ENCODE results near the gene FBXO34. TPM values are rescaled to one million over a fixed set of nuclear protein-coding genes. Genes with fewer than 3 reads are reported as not detected.

FBXO34 gene
- total and polyA plus RNA-seq, 9 of the 15 experiments (the other 6 are each of a cell fraction or from before 2014, with no cell fraction given), result 6.3 to 24.9 (median 16.2) TPM

- Histone ChIP-seq H3K9me3 (replicated peaks; ENCODE audit: control insufficient read depth, insufficient read depth, low read depth, low read length) (no peaks in the 10 kb centered on the region), H3K79me2 (ENCODE audit: control insufficient read depth, insufficient read depth, low read length) (peaks cover 26% of the 10 kb centered on the region), H3K27ac (ENCODE audit: extremely low read depth, low read depth, low read length) (peak overlapping the region; percentile 28; the same call in 1 of the 3 replicates), H3K9ac (ENCODE audit: insufficient read depth in 1 of 2, low read depth in 2 of 2, low read length in 2 of 2) (no peak overlapping the region), H3K9me1 (ENCODE audit: control insufficient read depth, insufficient read depth, low read length) (no peaks in the 10 kb centered on the region), H3K4me2 (ENCODE audit: insufficient read depth, low read length) (peak overlapping the region; percentile 44; the same call in 1 of the 2 replicates), H3K36me3 (ENCODE audit: control insufficient read depth, insufficient read depth, low read length) (peaks cover 4% of the 10 kb centered on the region; the same call in 1 of the 3 replicates), H4K20me1 (replicated peaks; ENCODE audit: control insufficient read depth, insufficient read depth, low read length) (no peaks in the 10 kb centered on the region), H2AFZ (ENCODE audit: low read depth, low read length) (0 out of 2 replicates have a peak overlapping the region, but pooled peaks have one; percentile 44), H3K4me1 (replicated peaks in 1 of 2; ENCODE audit: control insufficient read depth in 2 of 2, insufficient read depth in 2 of 2, low read length in 2 of 2) (peaks cover 0 to 11% of the 10 kb centered on the region in 2 experiments; a peak in 3 of 5 replicates), H3K27me3 (ENCODE audit: control insufficient read depth in 2 of 2, insufficient read depth in 2 of 2, low read length in 2 of 2) (no peaks in the 10 kb centered on the region), H3K4me3 (no peak overlapping the region)
- in situ Hi-C loops (cut with MboI) (no loop called here), intact Hi-C loops (cut with micrococcal nuclease) (no loop called here)
- 52% methylated on average over 5 of the region's 5 CpGs for WGBS (ENCODE audit: insufficient coverage, low coverage, missing lambda C conversion rate)
- ATAC-seq (peak; percentile 49), DNase-seq (ENCODE audit: extremely low read depth in 1 of 4, low spot score in 3 of 4) (peak in 2 of 4 experiments; percentile 11 to 52), FAIRE-seq (peak; percentile 80)
- ChIA-PET POLR2A (no interaction called here), CTCF (ENCODE audit: low intra/inter-chr PET ratio) (no interaction called here)
- no TSS peak for BruUV-seq (replicated peaks)
- no peak for TF ChIP-seq WHSC1 (IDR thresholded peaks at IDR 0.05; ENCODE audit: low read length)
- TF ChIP-seq SRF (CRISPR knock-in tag; IDR thresholded peaks at IDR 0.05), result peak in 1 of 2 experiments; percentile 89; a peak in 2 of 4 replicates
- TF ChIP-seq SAFB2 (IDR thresholded peaks at IDR 0.05; ENCODE audit: borderline replicate concordance, low read depth, low read length, severe bottlenecking), result no peak
- peak; percentile 87 for TF ChIP-seq BHLHE40 (IDR thresholded peaks at IDR 0.05; ENCODE audit: low read length)
- peak; percentile 43; the same call in 1 of the 2 replicates for TF ChIP-seq SMARCA4 (IDR thresholded peaks at IDR 0.05)
- TF ChIP-seq FOSL1 (tag; conservative IDR thresholded peaks at IDR 0.05), result peak; percentile 95
- TF ChIP-seq, protein P1, sequence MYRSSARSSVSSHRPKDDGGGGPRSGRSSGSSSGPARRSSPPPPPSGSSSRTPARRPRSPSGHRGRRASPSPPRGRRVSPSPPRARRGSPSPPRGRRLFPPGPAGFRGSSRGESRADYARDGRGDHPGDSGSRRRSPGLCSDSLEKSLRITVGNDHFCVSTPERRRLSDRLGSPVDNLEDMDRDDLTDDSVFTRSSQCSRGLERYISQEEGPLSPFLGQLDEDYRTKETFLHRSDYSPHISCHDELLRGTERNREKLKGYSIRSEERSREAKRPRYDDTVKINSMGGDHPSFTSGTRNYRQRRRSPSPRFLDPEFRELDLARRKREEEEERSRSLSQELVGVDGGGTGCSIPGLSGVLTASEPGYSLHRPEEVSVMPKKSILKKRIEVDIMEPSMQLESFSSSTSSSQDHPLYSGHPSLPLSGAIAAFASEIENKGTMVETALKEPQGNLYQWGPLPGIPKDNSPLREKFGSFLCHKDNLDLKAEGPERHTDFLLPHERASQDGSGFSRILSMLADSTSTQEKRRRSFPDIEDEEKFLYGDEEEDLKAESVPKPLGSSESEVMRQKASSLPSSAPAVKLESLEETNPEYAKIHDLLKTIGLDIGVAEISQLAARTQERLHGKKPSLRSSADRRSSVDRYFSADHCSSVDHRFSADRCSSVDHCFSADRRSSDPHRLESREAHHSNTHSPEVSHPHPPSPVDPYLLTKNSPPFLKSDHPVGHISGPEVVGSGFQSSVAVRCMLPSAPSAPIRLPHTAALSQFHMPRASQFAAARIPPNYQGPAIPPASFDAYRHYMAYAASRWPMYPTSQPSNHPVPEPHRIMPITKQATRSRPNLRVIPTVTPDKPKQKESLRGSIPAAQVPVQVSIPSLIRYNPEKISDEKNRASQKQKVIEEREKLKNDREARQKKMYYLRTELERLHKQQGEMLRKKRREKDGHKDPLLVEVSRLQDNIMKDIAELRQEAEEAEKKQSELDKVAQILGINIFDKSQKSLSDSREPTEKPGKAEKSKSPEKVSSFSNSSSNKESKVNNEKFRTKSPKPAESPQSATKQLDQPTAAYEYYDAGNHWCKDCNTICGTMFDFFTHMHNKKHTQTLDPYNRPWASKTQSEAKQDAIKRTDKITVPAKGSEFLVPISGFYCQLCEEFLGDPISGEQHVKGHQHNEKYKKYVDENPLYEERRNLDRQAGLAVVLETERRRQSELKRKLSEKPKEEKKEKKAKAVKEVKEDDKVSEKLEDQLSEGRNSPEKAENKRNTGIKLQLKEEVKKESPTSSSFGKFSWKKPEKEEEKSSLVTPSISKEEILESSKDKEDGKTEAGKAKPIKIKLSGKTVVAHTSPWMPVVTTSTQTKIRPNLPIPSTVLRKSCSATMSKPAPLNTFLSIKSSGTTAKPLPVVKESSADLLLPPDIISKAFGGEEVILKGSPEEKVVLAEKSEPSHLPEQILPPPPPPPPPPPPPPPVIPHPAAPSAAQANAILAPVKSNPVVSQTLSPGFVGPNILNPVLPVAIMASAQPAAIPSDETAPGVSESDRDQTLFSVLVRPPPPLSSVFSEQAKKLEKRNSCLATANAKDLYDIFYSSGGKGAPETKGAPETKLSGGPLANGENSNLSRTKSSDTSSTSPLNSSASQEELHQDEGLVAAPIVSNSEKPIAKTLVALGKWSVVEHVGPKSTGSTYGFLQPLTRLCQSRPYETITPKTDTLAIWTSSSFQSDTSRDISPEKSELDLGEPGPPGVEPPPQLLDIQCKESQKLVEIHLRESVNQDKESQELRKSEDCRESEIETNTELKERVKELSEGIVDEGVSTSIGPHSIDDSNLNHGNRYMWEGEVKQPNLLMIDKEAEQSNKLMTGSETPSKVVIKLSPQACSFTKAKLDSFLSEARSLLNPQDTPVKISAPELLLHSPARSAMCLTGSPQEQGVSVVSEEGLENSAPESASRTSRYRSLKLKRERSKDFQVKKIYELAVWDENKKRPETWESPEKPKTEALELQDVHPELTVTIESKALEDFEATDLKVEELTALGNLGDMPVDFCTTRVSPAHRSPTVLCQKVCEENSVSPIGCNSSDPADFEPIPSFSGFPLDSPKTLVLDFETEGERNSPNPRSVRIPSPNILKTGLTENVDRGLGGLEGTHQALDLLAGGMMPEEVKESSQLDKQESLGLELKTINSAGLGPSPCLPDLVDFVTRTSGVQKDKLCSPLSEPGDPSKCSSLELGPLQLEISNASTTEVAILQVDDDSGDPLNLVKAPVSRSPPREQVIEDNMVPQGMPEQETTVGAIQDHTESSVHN (IDR thresholded peaks at IDR 0.05; ENCODE audit: borderline replicate concordance in 1 of 2, low read depth in 1 of 2), result peak in 1 of 2 experiments; percentile 30; a peak in 1 of 4 replicates
- no peak for TF ChIP-seq ZC3H4 (CRISPR knock-in tag; IDR thresholded peaks at IDR 0.05; ENCODE audit: borderline replicate concordance)
- no peak for TF ChIP-seq TCF7L2 (IDR thresholded peaks at IDR 0.05; ENCODE audit: low read depth, low read length)
- peak; percentile 79; the same call in 1 of the 2 replicates for TF ChIP-seq JUND (IDR thresholded peaks at IDR 0.05; ENCODE audit: borderline replicate concordance, low read depth, low read length)
- peak; percentile 59; the same call in 2 of the 3 replicates for TF ChIP-seq JUND (tag; IDR thresholded peaks at IDR 0.05; ENCODE audit: borderline replicate concordance, low read depth, low read length)
- TF ChIP-seq KDM1A (IDR thresholded peaks at IDR 0.05), result no peak
- TF ChIP-seq, protein P2, sequence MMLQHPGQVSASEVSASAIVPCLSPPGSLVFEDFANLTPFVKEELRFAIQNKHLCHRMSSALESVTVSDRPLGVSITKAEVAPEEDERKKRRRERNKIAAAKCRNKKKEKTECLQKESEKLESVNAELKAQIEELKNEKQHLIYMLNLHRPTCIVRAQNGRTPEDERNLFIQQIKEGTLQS (IDR thresholded peaks at IDR 0.05), result peak; percentile 84
- TF ChIP-seq, protein P2 (CRISPR knock-in tag; conservative IDR thresholded peaks at IDR 0.05), result no peak
These were observed 127.5 kb downstream of the FBXO34 start for GRCh38 chr14:55398679-55399078.
